HG03066 (cell line): ENCODE measurements around the gene MCF2.
"Not testable (repeated sequence)": the region's sequence is repeated elsewhere in the genome, so short reads cannot be mapped to it uniquely, and the experiment has no call there.

Experiments used
- ATAC-seq: cut with Tn5 transposase; IDR thresholded peaks from one replicate; pipeline ENCODE4 v1.9.1; 2021; ENCODE audit warnings: low read depth; ENCODE audit not compliant: unreplicated experiment

The MCF2 gene

GRCh38 chrX:139708067-139708466 lies at the start of gene MCF2:
Gene MCF2 (minus strand): TSS chrX:139708167. CDS start chrX:139651744, 56,423 bp downstream.
- ATAC-seq = no peak

- ATAC-seq = no peak
Measured at GRCh38 chrX:139751053-139751452, 43.1 kb upstream of the MCF2 start.

DNA sequence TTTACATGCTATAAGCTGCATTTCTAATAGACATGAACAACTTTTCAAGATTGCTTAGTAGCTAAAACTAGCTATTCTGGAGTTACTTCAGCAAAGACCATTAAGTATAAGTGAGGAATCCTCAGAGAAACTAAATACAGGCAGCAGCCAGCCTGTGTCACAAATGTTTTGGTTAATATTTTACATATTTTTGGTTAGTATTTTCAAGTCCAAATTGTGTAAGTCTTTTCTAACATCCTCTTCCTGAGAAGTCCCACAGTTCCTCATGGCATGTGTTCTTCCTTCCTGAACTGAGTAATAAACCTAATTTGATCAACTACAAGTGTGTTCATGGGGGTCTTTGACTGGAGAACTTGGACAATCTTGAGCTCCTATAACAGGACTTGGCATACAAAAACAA lies 42.4 kb upstream of the MCF2 start:
- no peak for ATAC-seq

GRCh38 chrX:139739138-139739537 lies 31.2 kb upstream of the MCF2 start:
- peak; percentile 98 for ATAC-seq

DNA sequence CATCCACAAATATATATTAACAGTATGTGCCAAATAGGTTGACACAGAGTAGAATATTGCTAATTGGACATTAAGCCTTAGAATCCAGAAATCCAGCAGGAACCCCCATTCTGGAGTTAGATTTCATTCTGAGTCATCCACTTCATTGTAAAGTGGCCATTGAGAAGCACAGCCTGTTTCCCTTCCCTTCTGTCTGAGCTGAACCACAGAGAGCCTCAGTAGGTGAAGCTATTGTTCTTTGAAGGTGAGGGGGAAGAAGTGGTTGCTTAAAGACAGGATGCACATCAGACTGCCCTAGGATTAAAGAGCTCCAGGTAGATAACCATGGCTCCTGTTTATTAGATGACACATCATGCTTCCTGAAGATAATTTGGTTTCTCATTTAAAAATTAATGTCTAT lies 30.6 kb upstream of the MCF2 start:
- ATAC-seq = no peak

- no peak for ATAC-seq
Measured at GRCh38 chrX:139736151-139736550, 28.2 kb upstream of the MCF2 start.

GRCh38 chrX:139734996-139735395 lies 27.0 kb upstream of the MCF2 start:
- ATAC-seq = no peak

- peak; percentile 77 for ATAC-seq
Measured at GRCh38 chrX:139725720-139726119, 17.8 kb upstream of the MCF2 start.

GRCh38 chrX:139724626-139725025 lies 16.7 kb upstream of the MCF2 start:
- ATAC-seq = no peak

GRCh38 chrX:139720979-139721378 lies 13.0 kb upstream of the MCF2 start:
- no peak for ATAC-seq

DNA sequence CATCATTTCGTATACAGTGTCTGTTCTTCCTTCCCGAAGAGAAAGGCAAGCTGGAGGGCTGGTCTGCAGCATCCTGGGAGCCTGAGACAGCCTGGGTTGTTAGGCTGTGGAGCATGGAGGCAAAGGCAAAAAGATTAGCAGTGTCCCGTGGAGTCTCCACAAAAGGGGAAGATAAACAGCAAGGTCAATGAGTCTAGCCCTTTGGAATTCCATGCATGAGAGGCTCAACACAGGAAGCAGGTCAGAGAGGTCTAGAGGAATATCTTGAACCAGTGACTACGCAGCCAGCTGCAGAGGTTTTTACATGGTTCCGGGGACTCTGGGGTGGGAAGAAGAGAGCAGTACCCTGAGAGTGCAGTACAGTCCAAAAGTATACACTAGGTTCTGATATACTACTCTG lies 12.2 kb upstream of the MCF2 start:
- ATAC-seq = no peak

GRCh38 chrX:139702658-139703057 lies 5.3 kb downstream of the MCF2 start:
- ATAC-seq = no peak

- ATAC-seq = peak; percentile 30
Measured at GRCh38 chrX:139692908-139693307, 15.1 kb downstream of the MCF2 start.

DNA sequence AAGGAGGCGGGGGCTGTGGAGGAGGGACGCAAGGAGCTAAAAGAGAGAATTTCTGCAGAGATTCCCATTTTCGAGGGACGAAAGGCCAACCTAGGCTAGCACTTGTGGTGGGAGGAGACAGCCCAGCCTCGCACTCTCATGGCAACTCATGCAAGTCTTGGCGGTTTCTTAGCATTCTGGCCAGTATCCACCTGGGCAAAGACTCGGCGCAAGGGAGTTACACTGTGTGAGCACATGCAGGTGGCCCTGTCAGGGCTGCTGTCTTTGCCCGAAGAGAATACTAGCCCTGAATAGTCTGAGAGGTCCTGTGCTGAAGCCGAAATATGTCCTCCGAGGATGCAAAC lies 15.5 kb downstream of the MCF2 start:
- peak; percentile 54 for ATAC-seq

DNA sequence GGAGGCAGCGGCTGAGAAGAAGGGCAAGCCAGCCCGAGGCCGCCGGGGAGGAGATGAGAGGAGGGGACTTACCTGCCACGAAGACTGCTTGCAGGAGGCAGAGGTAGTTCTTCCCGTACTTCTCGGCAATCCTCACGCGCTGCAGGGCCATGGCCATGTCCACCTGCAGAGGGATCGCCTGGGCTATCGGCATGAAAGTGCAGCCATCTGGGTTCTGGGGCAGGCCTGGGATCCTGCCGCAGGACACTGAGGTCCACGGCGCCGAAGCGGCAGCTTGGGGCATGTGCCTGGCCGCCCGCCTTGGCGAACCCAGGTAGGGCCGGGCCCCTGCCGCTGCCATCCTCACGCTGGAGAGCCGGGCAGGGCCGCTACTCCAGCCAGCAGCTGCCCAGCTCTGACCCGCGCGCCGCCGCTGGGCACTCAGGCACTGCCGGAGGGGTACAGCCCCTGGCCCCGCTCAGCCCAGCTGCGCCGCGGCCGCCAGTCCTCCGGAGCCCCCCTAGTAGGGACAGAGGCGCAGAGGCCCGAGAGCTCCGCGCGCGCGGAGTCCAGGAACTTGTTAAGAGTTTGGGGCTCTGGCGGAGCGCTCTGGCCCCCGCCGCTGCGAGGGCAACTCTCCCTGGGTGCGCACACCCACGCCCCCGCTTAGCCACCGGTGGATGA lies 16.0 kb downstream of the MCF2 start:
- ATAC-seq = peak; percentile 46

GRCh38 chrX:139691493-139691842 lies 16.5 kb downstream of the MCF2 start:
- ATAC-seq = peak; percentile 19

DNA sequence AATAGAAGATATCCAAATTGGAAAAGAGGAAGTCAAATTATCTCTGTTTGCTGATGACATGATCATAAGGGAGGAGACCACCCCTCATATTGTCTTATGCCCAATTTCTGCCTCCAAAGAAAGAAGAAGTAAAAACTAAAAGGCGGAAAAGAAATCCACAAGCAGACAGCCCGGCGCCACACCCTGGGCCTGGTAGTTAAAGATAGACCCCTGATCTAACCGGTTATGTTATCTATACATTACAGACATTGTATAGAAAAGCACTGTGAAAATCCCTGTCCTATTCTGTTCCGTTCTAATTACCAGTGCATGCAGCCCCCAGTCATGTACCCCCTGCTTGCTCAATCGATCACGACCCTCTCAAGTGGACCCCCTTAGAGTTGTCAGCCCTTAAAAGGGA lies 22.8 kb downstream of the MCF2 start:
- ATAC-seq = not testable (repeated sequence)

DNA sequence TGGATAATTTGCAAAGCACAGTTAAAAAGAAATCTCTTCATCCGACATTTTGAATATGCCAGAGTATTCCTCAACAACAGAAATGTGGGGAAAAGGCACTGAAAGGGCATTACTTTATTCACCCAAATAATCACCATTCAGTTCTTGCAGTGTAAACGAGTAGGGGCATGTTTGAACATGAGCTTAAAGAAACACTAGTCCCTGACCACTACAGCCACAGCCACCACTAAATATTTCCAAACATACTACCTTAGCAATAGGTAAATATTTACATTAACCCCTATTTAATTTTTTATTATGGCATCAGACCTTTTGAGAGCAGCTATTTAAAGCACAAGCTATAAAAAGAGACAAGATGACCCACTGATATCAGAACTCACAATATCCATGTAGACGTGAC lies 27.6 kb downstream of the MCF2 start:
- no peak for ATAC-seq

DNA sequence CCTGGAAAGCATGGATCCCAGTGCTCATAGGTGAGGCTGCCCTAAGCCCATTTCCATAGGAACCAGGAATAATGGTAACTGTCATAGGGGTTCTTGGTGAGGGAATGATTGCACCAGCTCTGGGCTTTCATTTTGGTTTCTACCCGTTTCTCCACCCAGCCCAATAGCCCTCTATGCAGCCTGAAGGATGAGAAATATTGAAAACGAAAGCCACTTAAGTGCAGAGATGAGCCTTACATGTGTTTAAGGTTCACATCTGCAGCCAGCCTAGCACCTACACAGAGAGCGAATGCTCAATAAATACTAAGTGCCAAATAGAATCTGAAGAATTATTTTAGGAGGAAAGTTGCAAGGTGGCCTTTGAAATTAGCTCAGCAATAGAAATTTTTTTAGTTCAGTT lies 60.4 kb downstream of the MCF2 start:
- ATAC-seq = no peak

DNA sequence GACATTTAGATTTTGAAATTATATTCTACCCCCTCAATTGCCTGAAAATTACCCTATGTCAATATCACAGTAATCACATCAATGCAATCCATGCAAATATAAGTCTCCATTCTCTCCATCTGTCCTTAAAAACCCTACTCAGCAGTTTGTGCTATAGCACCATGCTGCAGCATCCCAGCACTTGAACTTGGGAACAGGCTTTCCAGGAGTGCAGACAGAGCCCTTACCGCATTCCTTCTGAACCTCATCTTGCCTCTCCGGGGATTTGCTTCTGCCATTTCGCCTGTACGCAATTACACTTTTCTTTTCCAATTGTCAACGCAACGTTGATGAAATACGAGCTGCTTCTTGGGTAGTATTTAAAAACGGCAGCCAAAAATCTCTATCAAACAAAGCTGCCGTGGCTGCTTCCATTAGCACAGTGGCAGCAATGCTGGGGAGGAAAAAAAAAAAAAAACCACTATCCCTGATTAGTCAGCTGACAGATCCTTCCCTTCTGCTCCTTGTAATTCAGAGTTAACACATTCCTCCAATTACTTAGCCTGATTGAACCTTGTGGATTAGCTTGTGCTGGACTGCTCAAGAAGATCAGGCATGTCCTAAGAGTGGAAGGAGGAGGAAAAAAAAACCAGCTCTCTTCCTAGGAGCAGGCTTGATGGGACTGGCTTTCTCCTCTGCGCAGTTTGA lies 65.6 kb downstream of the MCF2 start:
- ATAC-seq = no peak

GRCh38 chrX:139640259-139640658 lies 67.7 kb downstream of the MCF2 start:
- ATAC-seq = no peak

GRCh38 chrX:139639253-139639652 lies 68.7 kb downstream of the MCF2 start:
- ATAC-seq = no peak

GRCh38 chrX:139600105-139600504 lies 107.9 kb downstream of the MCF2 start:
- no peak for ATAC-seq
